HG02852 (cell line): ENCODE data around the gene KCNIP3.

ENCODE experiments used
- ATAC-seq: cut with Tn5 transposase; IDR thresholded peaks from one replicate; pipeline ENCODE4 v1.9.1; 2021; ENCODE audit warnings: mild to moderate bottlenecking, moderate library complexity; ENCODE audit not compliant: unreplicated experiment

KCNIP3 gene

GRCh38 chr2:95312543-95313201 lies 15.5 kb downstream of the KCNIP3 start:
- ATAC-seq: no peak

DNA sequence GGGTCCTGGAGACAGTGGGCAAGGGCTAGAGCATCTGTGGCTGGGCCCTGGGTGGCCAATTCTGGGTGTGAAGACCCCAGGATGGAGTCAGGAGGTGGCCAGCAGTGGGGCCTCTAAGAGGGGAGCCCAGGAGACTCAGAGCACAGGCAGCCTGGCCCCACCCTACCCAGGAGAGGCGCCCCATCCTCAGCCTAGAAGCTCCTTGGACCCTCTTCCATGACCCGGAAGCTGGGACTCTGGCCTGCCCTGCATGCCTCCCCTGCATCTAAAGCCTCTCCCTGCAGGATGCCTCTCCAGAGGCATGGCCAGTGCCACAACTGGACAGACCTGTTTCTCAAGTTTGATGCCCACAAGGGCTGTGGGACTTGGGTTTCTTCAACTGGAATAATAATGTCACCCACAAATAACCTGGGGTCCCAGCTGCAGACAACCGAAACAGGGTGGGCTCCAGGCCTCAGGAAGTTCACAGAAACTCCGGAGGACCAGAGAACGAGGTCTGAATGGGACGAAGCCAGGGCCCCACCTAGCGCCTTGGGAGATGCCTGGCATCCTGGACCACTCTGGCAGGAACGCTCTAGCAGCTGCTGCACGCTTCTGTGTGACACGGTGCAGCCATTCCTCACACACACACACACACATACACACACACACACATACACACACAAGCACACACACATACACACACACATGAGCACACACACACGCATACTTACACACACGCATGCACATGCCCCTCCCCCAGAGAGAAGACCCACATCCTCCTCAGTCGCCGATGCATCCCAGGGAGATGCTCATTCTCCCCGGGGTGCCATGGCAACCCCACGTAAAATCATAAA lies 16.4 kb downstream of the KCNIP3 start:
- no peak for ATAC-seq

DNA sequence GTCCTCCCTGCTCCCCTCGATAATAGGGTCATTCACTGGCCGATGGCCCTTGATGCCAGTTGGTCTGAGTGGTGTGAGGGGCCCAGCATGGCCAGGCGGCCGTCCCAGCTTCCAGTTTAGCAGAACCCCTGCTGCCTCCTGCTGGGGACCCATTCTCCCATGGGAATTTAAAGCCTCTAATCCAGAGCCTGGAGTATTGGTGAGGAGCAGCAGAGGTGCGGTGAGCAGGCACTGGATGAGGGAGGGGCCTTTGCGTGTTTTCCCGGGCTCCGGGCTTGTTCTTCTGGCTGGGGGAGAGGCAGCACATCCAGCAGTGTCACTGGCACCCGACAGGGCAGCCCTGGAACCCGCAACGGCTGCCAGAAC lies 17.4 kb downstream of the KCNIP3 start:
- no peak for ATAC-seq

GRCh38 chr2:95314964-95315611 lies 17.9 kb downstream of the KCNIP3 start:
- ATAC-seq: no peak

GRCh38 chr2:95315801-95316411 lies 18.8 kb downstream of the KCNIP3 start:
- ATAC-seq: no peak

DNA sequence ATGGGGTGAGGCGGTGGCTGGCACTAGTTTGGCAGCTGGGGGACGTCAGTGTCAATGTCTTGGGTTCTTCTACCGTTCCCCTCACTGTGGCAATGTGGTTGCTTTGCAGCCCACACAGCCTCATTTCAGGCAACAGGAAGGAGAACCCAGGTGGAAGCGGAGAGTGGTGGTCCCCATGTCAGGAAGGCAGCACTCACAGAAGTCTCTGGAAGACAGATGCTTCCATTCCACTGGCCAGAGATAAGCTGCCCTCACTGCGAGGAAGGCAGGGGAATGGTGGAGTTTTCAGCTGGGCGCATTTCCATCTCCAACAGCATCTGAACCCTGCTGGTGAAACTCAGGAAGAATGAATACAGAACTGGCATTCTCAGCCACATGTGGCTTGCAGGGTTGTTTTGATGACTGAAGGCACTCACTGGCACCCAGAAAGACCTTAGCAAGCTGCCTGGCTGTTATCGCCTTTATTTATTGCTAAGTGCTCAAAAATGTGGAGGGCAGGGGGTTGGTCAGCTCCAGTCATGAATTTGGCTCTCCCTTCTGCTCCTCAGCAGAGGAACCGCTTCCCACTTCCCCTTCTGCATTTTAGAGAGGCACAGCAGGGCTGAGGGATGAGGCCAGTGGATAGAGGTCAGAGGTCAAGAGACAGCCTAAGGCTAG lies 19.4 kb downstream of the KCNIP3 start:
- no peak for ATAC-seq

DNA sequence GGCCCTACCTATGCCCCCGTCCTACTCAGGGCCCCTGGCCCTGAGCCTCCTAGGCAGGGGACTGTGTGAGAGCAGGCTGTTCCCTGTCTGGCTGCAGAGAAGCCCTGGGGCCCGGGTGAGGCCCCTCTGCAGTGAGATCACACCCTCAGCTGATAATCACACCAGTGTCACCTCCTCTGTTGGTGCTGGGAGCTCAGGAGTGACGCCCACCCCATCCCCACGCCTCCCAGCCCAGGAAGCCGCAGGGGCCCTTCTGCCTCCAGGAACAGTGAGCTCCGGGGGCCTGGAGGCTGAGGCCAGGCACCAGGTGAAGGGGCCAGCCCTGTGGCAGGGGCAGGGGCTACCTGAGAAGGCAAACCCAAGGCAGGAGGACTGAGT lies 20.0 kb downstream of the KCNIP3 start:
- ATAC-seq: no peak

- no peak for ATAC-seq
These were observed 20.7 kb downstream of the KCNIP3 start for GRCh38 chr2:95317665-95318425.

DNA sequence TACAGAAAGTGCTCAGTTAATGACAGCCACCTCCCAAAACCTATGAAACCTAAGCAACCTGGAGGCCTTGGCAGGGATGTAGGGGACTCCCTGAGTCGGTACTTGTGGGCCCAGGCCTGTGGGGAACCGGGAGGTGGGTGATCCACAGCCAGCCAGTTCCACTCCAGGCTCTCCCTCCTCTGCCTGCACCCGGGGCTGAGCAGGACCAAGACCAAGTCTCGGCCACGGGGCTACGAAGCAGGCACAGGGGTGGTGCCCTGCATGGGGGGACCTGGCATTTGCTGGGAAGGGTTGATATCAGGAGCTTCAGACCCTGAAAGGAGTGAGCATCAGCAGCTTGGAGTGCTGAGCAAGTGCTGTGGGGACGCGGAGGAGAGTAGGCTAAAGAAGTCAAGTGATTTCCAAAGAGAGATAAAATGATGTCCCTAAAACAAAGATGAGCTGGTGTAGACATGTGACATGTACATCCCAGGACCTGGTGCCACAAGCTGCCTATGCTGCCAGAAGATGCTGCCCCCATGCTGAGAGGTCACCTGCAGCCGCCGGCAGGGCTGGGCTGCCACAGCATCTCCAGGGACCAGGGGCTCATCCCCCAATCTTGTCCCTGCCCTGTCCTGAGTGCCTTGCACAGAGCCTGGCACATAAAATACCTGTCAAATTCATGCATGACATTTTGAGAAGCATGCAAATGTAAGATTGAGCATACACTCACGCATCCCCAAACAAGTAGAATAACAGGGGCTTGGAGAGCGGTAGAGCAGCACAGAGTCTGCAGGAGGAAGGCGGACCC lies 21.5 kb downstream of the KCNIP3 start:
- no peak for ATAC-seq

DNA sequence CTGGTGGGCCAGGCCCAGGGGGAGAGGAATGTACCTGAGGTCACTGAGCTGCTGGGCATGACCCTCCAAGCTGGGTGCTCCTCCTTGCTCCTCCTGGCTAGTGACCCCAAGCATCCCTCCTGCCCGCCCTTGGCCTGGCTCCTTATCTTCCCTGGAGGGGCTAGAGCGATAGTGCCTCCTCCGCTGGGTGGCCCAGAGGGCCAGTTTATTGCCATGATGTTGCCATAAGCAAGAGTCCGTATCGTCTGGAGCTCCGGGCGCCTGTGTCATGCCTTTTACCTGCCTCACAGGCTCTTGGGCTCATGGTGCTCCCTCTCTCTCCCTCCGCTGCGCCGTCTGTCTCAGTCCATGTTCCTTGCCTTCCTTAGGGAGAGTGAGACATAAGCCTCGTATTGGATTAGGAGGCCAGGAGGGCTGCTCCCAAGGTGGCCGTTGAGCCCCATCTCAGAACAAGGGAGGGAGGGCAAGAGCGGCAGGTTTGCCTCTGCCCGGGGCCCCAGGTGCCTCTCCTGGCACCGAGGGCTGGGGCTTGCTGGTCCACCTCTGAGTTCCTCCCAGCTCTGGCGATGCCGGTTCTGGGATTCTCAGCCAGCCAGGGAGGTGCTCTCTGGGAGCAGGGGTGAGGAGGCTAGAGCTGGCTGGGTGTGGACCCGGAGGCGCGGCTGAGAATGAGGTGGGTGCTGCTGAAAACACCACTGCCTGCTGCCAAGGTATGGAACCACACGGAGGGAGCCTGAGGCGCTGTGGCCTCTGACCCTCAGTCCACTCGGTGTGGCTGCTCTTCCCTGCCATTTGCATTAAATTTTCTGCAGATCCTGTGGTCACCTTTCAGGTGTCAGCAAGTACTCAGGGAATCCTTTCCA lies 22.6 kb downstream of the KCNIP3 start:
- no peak for ATAC-seq

- no peak for ATAC-seq
These were observed 23.2 kb downstream of the KCNIP3 start for GRCh38 chr2:95320344-95320712.

- ATAC-seq: no peak
These were observed 24.0 kb downstream of the KCNIP3 start for GRCh38 chr2:95320986-95321767.

- ATAC-seq: no peak
These were observed 26.4 kb downstream of the KCNIP3 start for GRCh38 chr2:95323347-95324155.

DNA sequence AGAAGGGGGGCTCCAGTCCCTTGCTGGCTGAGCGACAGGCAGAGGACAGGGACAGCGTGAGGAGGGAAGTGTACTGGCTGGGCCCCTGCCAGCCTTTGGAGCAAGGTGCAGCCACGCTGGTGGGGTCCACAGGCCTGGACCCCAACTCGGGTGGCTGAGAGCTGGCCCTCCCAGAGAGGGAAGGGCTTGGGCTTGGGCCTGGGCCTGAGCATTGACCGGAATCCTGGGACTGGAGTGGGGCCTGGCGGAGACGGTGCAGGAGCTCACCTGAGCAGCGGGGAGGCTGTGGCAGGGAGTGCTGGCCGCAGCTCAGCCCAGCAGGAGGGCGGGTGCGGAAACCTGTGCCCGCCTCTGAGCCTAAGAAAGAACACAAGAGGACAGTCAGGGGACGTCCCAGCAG lies 27.9 kb downstream of the KCNIP3 start:
- ATAC-seq: no peak

DNA sequence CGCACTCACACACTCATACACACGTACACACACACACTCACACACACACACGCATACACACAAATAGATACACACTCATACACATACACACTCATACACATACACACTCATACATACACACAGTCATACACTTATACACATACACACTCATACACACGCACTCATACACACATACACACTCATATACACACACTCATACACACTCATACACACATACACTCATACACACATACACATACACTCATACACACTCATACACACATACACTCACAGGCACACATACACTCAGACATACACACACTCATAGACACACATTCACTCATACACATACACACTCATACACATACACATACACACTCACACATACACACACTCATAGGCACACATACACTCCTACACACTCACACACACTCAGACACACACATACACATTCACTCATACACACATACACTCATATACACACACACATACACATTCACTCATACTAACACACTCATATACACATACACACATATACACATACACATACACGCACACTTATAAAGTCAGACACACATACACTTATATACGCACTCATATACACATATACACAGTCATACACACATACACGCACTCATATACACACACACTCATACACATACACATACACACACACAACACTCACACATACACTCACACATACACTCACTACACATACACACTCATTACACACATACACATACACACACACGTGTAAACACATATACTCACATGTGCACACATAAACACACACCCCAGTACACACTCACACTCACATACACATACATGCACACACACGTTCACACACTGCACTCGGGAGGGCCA lies 28.7 kb downstream of the KCNIP3 start:
- no peak for ATAC-seq

DNA sequence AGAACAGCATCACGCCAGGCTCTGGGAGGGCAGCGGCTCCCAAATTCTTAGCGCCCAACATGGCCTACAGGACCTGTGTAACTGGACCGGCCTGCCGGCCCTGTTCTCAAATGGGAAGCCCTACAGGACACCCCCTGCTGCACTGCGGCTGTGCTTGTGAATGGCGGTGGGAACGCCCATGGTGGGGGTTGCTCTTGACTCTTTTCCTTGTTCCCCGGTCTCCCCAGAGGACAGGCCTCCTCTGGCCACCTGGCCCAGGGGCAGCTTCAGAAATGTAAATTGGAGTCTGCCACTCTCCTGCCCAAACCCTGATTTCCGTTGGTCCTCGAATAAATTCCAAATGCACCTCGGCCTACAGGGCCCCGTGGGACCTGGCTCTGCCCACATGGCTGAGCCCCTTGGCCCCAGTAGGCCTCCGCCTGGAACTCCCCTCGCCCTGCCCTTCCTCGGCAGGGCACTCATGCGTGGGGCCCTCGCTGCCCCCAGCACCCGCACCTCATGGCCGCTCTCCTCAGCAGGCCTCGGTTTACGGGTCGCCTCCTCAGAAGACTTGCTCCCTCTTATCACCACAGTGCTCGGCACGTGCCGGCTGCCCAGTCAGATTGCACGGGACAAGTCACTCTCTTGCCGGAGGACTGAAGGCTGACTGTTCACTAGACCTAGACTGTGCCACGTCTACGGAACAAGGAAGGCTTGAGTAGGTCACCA lies 29.4 kb downstream of the KCNIP3 start:
- ATAC-seq: no peak
